ENCODE data around the gene PRF1.

PRF1 gene

GRCh38 chr10:70575874-70576802, 26.4 kb downstream of the PRF1 start:
- no peak for DNase-seq

GRCh38 chr10:70575486-70575873, 27.1 kb downstream of the PRF1 start:
- DNase-seq, result no peak

GRCh38 chr10:70573599-70574506, 28.7 kb downstream of the PRF1 start:
- DNase-seq, result no peak

- no peak for DNase-seq
Observed at GRCh38 chr10:70571636-70572439, 30.7 kb downstream of the PRF1 start.

GRCh38 chr10:70571236-70571635, 31.3 kb downstream of the PRF1 start:
- no peak for DNase-seq

- no peak for DNase-seq
Observed at GRCh38 chr10:70568781-70569495, 33.6 kb downstream of the PRF1 start.

GRCh38 chr10:70568113-70568512, 34.4 kb downstream of the PRF1 start:
- no peak for DNase-seq

- no peak for DNase-seq
Observed at GRCh38 chr10:70567603-70568002, 34.9 kb downstream of the PRF1 start.

- DNase-seq, result no peak
Observed at GRCh38 chr10:70566515-70567290, 35.8 kb downstream of the PRF1 start.

- no peak for DNase-seq
Observed at GRCh38 chr10:70565556-70566514, 36.7 kb downstream of the PRF1 start.

- no peak for DNase-seq
Observed at GRCh38 chr10:70564901-70565351, 37.6 kb downstream of the PRF1 start.

- DNase-seq, result no peak
Observed at GRCh38 chr10:70564113-70564725, 38.3 kb downstream of the PRF1 start.

- DNase-seq, result no peak
Observed at GRCh38 chr10:70563230-70563629, 39.3 kb downstream of the PRF1 start.

GRCh38 chr10:70562036-70562755, 40.3 kb downstream of the PRF1 start:
- DNase-seq, result no peak

GRCh38 chr10:70561558-70561957, 41.0 kb downstream of the PRF1 start:
- no peak for DNase-seq

GRCh38 chr10:70561070-70561469, 41.5 kb downstream of the PRF1 start:
- no peak for DNase-seq

- no peak for DNase-seq
Observed at GRCh38 chr10:70560511-70560941, 42.0 kb downstream of the PRF1 start.

GRCh38 chr10:70559861-70560260, 42.7 kb downstream of the PRF1 start:
- no peak for DNase-seq
